GM23248 (cell line): ENCODE results near the gene SPAG6.

Experiments used
- EZH2 ChIP-seq: fragments of 200-600 bp; sonication (generic); IDR thresholded peaks from 2 replicates; pipeline ENCODE4 v1.6.1; 2018; ENCODE audit warnings: antibody characterized with exemption, mild to moderate bottlenecking; ENCODE audit not compliant: insufficient read depth, poor library complexity, severe bottlenecking
- EZH2phosphoT487 ChIP-seq: fragments of 200-600 bp; sonication (generic); IDR thresholded peaks from 2 replicates; pipeline ENCODE4 v1.6.1; 2018; ENCODE audit warnings: antibody characterized with exemption, moderate library complexity, mild to moderate bottlenecking, low read depth; ENCODE audit not compliant: insufficient read depth

DNA sequence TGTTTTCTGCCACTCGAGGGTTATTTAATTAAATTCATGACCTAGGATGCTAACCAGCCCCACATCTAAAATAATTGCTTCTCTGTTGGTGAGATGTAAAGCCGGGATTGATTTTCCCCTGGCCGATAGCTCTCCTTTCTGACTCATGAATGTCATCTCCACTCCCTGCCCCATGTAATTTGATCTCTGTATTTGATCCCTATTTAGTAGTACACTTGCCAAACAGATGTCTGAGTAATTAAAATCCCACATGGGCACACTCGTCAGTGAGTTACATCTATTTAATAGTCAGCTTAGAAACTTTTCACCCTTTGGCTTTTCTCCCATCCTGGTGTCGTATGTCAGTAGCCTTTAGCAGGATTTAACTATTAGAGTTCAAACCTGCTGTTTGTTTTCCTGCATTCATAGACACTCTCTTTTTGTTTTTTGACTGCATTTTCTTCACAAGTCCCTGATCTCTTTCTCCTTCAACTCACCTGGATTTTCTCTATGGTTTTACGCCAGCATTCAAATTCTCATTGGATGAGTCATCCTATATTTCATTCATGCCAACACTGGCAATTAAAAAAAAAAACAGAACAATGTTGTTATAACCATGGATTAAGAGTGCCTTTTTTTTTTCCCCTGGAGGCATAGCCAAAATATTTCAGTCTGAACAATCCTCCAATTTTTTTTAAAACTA lies 82.7 kb downstream of the SPAG6 start:
- no peak for TF ChIP-seq EZH2phosphoT487
- TF ChIP-seq EZH2, result no peak
